Tibial artery (tissue), 4 donors: ENCODE measurements around the gene CREG1.

ENCODE experiments used
- DNase-seq, 2 donors: peaks; one replicate each; pipeline ENCODE4 v3.0.0-alpha.2; 2019
- H3K27ac ChIP-seq, 2 donors: fragments of 200-600 bp; sonication (generic) in 1 of 2; 1 replicate in 1 of 2; 2 replicates in 1 of 2; pipeline ENCODE4 v1.5.1; 2018 to 2019; ENCODE audit warnings: mild to moderate bottlenecking in 1 of 2
- H3K27me3 ChIP-seq, 2 donors: fragments of 200-600 bp; sonication (generic) in 1 of 2; one replicate each; pipeline versions ENCODE4 v1.5.1 to v1.6.0; 2016 to 2019
- H3K36me3 ChIP-seq, 3 donors: fragments of 200-600 bp; sonication (generic) in 2 of 3; one replicate each; pipeline ENCODE4 v1.5.1; 2016 to 2019; ENCODE audit warnings: mild to moderate bottlenecking in 2 of 3
- H3K4me1 ChIP-seq, 4 donors: fragments of 200-600 bp; sonication (generic) in 2 of 4; 1 replicate in 3 of 4; 2 replicates in 1 of 4; pipeline ENCODE4 v1.5.1; 2016 to 2019
- H3K4me3 ChIP-seq, 2 donors: fragments of 200-600 bp; sonication (generic) in 1 of 2; 1 replicate in 1 of 2; 2 replicates in 1 of 2; pipeline ENCODE4 v1.5.1; 2018 to 2019; ENCODE audit warnings: mild to moderate bottlenecking in 2 of 2
- H3K9me3 ChIP-seq, 3 donors: fragments of 200-600 bp; sonication (generic) in 1 of 3; one replicate each; pipeline ENCODE4 v1.5.1; 2016 to 2019
- intact Hi-C: fragments of 100-400 bp; cut with DNase I; formaldehyde crosslinking; loops from one replicate; pipeline ENCODE4 v1.15.0; 2023; ENCODE audit warnings: low total_unique reads
- TF ChIP-seq, protein P1 (sequence below), 2 experiments: fragments of 200-600 bp in 1 of 2; fragments of 450-650 bp in 1 of 2; IDR thresholded peaks; one replicate each; pipeline ENCODE4 v1.5.1; 2017 to 2019; ENCODE audit warnings: antibody characterized with exemption in 2 of 2, mild to moderate bottlenecking in 1 of 2, moderate library complexity in 1 of 2

CREG1 gene

DNA sequence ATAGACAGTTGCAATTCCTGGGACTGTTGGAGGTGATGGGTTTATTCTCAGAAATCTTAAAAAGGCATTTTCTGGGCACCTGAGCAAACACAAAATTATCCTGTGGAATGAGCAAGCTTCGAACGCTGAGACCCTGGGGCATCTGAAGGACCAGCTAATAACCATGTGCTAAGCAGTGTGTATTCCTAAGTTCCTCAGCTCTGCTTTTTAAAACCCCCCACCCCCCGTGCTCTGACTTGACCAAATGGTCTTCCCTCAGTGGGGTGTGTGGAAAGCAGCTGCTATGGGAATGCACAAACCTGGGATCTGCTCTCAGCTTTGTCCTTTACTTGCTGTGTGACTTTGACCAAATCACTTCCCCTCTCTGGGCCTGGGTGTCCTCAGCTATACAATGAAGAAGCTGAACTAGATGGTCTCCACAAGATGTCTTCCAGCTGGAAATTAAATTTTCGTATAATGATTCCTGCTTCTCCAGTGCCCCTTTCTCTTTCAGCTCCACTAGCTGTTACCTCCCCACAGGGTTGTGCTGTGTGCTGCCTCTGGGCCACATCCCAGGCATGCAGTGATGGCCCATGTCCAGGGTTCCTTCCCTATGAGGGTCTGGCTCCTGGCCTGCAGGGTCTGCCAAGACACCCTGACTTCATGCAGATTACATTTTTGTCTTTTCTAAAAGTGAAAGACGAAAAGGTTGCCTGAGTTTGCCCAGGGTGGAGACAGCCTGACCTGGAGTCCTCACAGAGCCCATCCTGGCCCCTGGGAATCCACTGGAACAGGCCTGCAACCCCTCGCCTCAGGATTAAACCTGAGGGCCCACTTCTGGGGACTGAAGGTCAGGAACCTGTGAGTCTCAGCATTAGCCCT is 20.4 kb downstream of the CREG1 start:
- DNase-seq: no peak
- H3K27ac ChIP-seq: no peak overlapping the region
- TF ChIP-seq, protein P1, sequence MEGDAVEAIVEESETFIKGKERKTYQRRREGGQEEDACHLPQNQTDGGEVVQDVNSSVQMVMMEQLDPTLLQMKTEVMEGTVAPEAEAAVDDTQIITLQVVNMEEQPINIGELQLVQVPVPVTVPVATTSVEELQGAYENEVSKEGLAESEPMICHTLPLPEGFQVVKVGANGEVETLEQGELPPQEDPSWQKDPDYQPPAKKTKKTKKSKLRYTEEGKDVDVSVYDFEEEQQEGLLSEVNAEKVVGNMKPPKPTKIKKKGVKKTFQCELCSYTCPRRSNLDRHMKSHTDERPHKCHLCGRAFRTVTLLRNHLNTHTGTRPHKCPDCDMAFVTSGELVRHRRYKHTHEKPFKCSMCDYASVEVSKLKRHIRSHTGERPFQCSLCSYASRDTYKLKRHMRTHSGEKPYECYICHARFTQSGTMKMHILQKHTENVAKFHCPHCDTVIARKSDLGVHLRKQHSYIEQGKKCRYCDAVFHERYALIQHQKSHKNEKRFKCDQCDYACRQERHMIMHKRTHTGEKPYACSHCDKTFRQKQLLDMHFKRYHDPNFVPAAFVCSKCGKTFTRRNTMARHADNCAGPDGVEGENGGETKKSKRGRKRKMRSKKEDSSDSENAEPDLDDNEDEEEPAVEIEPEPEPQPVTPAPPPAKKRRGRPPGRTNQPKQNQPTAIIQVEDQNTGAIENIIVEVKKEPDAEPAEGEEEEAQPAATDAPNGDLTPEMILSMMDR (IDR thresholded peaks at IDR 0.05): no peak
- intact Hi-C loops: loop anchor here (5.0 to 10.0 kb wide), 2 partner anchors 88 to 266 kb away; no protein-coding TSS in a partner anchor
- H3K27me3 ChIP-seq: no peaks in the 10 kb centered on the region
- H3K4me1 ChIP-seq: peaks cover 0 to 3% (median 0%) of the 10 kb centered on the region in 4 donors
- no peaks in the 10 kb centered on the region for H3K9me3 ChIP-seq
- no peaks in the 10 kb centered on the region for H3K36me3 ChIP-seq
- no peak overlapping the region for H3K4me3 ChIP-seq

DNA sequence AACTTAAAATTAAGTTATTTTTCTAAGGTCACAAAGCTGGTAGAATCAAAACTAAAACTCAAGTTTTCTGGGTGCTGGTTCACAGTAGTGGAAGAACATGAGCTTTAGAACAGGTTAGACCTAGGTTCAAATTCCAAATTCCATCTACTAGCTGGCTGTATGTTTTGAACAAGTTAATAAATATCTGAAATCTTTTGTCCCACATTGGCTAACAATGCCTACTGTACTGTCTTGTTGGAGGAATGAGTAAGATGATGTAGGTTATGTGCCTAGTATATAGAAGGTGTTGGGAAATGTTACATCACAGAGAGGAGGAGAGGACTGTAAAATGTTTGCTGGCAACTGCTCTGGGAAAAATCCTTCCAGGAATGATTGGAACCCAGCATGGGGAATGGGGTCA is 21.2 kb downstream of the CREG1 start:
- intact Hi-C loops: loop anchor here (5.0 to 10.0 kb wide), 2 partner anchors 88 to 265 kb away; no protein-coding TSS in a partner anchor

DNA sequence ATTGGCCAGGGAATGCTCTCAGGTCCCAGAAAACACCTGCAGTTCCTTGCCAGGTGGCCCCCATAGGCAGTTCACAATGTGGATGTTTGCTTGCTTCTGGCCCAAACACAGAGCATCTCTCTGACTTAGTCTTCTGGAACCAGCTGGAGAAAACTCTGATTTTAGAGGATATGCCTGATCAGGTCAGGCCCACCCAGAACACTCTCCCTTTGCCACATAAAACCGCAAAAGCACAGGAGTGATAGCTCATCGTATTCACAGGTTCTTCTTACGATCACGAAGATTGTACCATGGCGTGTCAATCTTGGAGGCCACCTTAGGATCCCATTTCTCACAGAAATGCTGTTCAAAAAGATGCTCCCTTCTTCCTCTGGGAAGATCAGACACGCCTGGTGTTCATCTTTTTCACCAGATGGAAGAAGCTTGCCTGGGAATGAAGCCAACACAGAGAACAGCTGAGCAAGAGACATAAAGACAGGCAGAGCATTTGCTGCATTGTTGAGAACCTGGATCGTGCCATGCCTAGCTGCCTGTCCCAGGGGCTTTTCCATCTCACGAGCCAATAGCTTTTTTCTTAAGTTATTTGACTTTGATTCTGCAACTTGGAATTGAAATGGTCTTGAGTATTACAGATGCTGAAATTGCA is 23.6 kb downstream of the CREG1 start:
- intact Hi-C loops: loop anchor here (5.0 to 10.0 kb wide), 3 partner anchors 85 to 463 kb away; no protein-coding TSS in a partner anchor
- no peaks in the 10 kb centered on the region for H3K9me3 ChIP-seq
- no peaks in the 10 kb centered on the region for H3K27me3 ChIP-seq
- H3K27ac ChIP-seq: no peak overlapping the region
- no peaks in the 10 kb centered on the region for H3K36me3 ChIP-seq
- no peak for DNase-seq
- H3K4me3 ChIP-seq: no peak overlapping the region
- TF ChIP-seq, protein P1 (IDR thresholded peaks at IDR 0.05): no peak
- peaks cover 0 to 3% (median 0%) of the 10 kb centered on the region in 4 donors for H3K4me1 ChIP-seq

More for the DNA sequence above, 21.2 kb downstream of the CREG1 start:
- DNase-seq: no peak
- Histone ChIP-seq H3K27me3 (no peaks in the 10 kb centered on the region), H3K4me1 (peaks cover 0 to 3% (median 0%) of the 10 kb centered on the region in 4 donors), H3K27ac (no peak overlapping the region), H3K36me3 (no peaks in the 10 kb centered on the region), H3K9me3 (no peaks in the 10 kb centered on the region), H3K4me3 (no peak overlapping the region)
- TF ChIP-seq, protein P1 (IDR thresholded peaks at IDR 0.05): no peak

DNA sequence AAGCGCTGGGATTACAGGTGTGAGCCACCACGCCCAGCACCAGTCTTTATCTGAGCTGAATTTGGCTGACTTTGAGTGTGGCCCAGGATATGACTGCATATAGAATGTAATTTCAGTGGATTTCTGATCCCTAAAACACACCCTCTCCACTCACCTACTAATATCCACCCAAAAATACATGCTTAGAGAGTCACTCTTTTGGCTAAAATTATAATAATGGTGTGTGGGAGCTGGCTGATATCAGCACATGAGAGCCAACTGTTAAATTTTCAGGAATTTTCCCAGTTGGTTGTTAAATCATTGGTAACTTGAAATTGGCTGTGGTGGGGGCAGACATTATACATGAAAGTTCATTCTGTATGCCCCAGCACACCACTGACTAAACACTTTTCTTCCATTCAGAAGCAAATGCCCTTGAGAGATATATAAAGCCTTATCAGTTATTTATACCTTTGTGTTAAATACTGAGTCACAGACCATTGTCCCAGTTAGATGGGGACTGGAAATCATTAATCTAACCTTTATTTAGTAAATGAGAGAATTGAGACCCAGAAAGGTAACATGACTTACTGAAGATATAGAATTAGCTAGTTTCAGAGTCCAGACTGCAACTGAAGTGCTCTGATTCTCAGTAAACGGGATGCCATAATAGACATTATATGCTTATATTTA is 25.4 kb downstream of the CREG1 start:
- Histone ChIP-seq H3K36me3 (no peaks in the 10 kb centered on the region), H3K4me3 (no peak overlapping the region), H3K27ac (no peak overlapping the region), H3K9me3 (peaks cover 0 to 2% (median 0%) of the 10 kb centered on the region in 3 donors), H3K27me3 (no peaks in the 10 kb centered on the region), H3K4me1 (peaks cover 0 to under 1% (median 0%) of the 10 kb centered on the region in 4 donors)
- intact Hi-C loops: loop anchor here (5.0 kb wide), 1 partner anchor 461 kb away; no protein-coding TSS in a partner anchor
- TF ChIP-seq, protein P1 (IDR thresholded peaks at IDR 0.05): no peak
- DNase-seq: no peak

DNA sequence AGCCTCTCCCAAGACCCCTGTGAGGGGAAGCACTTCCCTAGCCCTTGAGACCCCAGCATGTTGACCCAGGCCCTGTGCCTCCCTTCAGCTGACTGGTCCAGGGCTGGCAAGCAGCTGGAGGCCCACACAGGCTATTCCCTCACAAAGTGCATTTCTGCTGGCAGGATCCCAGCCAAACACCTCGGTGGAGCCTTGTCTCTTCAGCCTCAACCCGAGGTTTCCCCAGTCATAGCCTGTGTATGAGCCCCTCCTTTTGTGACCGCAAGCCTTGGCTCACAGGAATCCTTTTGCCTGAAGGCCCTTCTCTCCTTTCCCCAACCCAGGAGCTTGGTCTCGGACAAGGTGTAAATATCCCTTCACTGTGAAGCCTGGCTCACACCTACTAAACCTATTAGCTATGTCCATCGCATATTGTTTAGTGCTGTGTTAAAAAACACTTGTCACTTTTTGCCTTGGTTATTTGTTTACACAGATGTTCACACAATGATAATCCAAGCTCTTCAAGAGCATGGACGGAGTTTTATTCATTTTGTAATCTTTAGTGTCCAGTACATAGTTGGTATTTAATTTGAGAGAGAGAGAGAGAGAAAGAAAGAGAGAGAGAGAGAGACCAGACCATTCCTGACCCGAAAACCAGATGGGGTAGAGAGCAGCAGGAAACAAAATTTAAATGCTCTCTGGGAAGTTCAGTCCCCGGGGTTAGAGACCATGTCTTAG is 26.7 kb downstream of the CREG1 start:
- peaks cover 0 to 10% (median 0%) of the 10 kb centered on the region in 3 donors for H3K9me3 ChIP-seq
- H3K36me3 ChIP-seq: no peaks in the 10 kb centered on the region
- H3K27ac ChIP-seq: no peak overlapping the region
- intact Hi-C loops: loop anchor here (5.0 kb wide), 1 partner anchor 460 kb away; no protein-coding TSS in a partner anchor
- no peaks in the 10 kb centered on the region for H3K4me1 ChIP-seq
- H3K4me3 ChIP-seq: no peak overlapping the region
- TF ChIP-seq, protein P1 (IDR thresholded peaks at IDR 0.05): no peak
- no peak for DNase-seq
- no peaks in the 10 kb centered on the region for H3K27me3 ChIP-seq
